HG03108 (cell line): ENCODE measurements around the gene SLX1A.
"Not testable (repeated sequence)": the region's sequence is repeated elsewhere in the genome, so short reads cannot be mapped to it uniquely, and the experiment has no call there.

ENCODE experiments used
- ATAC-seq: cut with Tn5 transposase; IDR thresholded peaks from one replicate; pipeline ENCODE4 v1.9.1; 2021; ENCODE audit warnings: moderate library complexity; ENCODE audit not compliant: unreplicated experiment

The SLX1A gene

GRCh38 chr16:30193615-30194014 lies at the start of gene SLX1A, which contains the start of gene BOLA2B:
Gene SLX1A, plus strand, starts transcription at chr16:30193875. Its CDS starts 210 bp downstream, at chr16:30194085.
Gene BOLA2B, minus strand, starts transcription at chr16:30193666. Its CDS starts 71 bp downstream, at chr16:30193595.
- peak; percentile 88 for ATAC-seq

GRCh38 chr16:30144017-30144416 lies 49.7 kb upstream of the SLX1A start:
- no peak for ATAC-seq

DNA sequence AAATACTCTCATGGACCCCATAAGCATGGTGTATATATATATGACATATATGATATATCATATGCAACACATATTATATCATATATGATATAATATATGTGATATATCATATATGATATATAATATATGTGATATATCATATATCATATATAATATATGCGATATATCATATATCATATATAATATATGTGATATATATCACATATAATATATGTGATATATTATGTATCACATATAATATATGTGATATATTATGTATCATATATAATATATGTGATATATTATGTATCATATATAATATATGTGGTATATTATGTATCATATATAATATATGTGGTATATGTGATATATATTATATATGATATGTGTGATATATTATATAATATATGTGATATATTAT lies 48.8 kb upstream of the SLX1A start:
- no peak for ATAC-seq

DNA sequence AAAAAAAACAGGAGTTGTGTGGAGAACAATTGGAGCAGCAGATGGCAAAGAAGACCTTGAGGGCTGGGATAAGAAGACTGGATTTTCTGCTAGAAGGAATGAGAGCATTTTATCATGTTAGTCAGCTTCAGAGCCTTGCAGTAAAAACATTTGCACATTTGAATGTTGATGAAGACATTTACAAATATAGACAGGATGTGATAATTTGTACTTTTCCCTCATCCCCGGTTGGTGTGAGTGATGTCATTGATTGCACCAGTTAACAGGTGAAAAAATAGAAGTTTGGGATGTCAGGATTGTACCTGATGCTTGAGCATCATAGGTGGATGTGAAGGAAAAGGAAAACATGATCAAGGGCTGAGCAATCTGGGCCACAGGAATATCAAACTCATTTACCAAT lies 48.0 kb upstream of the SLX1A start:
- ATAC-seq: no peak

DNA sequence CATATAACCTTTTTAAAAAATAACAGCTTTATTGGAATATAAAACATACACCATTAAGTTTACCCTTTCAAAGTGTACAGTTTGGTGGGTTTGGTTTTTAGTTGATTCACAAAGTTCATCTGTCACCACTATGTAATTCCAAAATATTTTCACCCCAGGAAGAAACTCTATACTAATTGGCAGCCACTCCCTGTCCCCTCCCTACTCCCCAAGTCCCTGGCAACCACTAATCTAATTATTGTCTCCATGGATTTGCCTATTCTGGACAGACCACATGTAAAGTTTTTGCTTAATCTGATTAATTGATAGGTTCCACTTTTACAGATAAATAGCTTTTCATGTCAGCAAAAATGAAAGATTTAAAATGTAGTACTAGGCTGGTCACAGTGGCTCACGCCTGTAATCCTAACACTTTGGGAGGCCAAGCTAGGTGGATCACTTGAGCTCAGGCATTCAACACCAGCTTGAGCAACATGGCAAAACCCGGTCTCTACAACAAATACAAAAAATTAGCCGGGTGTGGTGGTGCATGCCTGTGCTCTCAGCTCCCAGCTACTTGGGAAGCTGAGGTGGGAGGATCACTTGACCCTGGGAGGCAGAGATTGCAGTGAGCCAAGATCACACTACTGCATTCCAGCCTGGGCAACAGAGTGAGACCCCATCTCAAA lies 45.7 kb upstream of the SLX1A start:
- ATAC-seq: no peak

GRCh38 chr16:30149250-30149930 lies 44.3 kb upstream of the SLX1A start:
- ATAC-seq: no peak

DNA sequence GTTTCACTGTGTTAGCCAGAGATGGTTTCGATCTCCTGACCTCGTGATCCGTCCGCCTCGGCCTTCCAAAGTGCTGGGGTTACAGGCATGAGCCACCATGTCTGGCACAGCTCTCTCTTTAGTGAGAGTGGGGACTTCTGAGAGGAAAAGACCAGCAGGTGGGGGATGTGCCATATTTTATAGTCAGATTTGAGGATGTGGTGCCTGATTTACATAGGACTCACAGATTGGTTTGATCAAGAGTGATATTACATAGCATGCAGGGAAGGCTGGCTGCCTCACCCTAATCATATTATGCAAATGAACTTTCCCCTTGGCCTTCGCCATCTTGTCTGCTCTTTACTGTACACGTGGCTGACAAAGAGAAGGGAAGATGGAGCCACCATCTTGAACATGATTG lies 42.6 kb upstream of the SLX1A start:
- no peak for ATAC-seq

DNA sequence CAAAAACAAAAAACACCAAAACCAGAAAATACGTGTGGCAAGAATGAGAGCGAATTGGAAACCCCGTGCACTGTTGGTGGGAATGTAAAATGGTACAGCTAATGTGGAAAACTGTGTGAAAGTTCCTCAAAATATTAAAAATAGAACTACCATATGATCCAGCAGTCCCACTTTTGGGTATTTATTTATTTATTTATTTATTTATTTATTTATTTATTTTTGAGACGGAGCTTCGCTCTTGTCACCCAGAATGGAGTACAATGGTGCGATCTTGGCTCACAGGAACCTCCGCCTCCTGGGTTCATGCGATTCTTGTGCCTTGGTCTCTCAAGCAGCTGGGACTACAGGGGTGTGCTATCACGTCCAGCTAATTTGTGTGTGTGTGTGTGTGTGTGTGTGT lies 41.2 kb upstream of the SLX1A start:
- no peak for ATAC-seq

GRCh38 chr16:30155188-30155587 lies 38.5 kb upstream of the SLX1A start:
- ATAC-seq: no peak

DNA sequence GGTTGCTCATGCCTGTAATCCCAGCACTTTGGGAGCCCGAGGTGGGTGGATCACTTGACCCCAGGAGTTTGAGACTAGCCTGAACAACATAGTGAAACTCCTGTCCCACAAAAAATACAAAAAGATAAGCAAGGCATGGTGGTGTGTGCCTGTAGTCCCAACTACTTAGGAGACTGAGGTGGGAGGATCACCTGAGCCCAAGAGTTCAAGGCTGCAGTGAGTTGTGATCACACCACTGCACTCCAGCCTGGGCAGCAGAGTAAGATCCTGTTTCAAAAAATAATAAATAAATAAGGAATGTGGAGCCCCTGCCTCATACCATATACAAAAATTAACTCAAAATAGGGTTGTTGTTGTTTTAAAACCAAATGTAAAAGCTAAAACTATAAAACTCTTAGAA lies 36.5 kb upstream of the SLX1A start:
- no peak for ATAC-seq

DNA sequence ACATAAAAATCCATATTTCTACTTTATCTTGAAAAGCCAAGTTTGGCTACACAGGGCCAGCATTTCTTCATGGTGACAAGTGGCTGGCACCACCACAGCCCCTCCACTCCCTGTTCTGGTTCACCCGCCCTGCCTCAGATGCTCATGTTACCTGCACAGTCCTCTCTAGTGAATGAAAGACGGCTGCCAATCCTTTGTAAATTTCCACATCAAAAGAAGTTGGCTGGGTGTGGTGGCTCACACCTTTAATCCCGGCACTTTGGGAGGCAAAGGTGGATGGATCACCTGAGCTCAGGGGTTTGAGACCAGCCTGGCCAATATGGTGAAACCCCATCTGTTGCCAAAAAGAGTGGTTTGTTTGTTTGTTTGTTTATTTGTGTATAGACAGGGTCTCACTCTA lies 30.1 kb upstream of the SLX1A start:
- ATAC-seq: no peak

DNA sequence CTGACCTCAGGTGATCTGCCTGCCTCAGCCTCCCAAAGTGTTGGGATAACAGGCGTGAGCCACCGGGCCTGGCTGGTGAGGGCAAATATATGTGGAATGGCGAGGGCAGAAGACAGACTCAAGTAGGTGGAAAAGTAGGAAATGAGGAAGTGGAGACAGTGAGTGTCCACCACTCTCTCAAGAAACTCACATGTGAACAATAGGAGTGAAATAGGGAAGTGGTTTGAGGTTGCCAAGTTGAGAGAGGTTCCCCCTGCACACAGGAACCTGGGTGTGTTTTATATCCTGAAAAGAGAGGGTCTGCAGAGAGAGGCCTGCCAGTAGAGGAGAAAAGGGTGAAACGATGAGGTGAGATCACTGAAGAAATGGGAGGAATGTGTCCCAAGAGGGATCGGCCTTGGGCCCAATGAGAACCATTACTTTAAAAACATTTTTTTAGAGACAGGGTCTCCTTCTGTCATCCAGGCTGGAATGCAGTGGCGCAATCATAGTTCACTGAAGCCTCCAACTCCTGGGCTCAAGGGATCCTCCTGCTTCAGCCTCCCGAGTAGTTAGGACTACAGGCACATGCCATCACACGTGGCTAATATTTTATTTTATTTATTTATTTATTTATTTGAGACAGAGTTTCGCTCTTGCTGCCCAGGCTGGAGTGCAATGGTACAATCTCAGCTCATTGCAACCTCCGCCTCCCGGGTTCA lies 27.3 kb upstream of the SLX1A start:
- ATAC-seq: peak; percentile 49

DNA sequence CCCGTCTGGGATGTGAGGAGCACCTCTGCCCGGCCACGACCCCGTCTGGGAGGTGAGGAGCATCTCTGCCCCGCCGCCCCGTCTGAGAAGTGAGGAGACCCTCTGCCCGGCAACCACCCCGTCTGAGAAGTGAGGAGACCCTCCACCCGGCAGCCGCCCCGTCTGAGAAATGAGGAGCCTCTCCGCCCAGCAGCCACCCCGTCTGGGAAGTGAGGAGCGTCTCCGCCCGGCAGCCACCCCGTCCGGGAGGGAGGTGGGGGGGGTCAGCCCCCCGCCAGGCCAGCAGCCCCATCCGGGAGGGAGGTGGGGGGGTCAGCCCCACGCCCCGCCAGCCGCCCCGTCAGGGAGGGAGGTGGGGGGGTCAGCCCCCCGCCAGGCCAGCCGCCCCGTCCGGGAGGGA lies 24.9 kb upstream of the SLX1A start:
- not testable (repeated sequence) for ATAC-seq

- not testable (repeated sequence) for ATAC-seq
Measured at GRCh38 chr16:30169416-30169815, 24.3 kb upstream of the SLX1A start.

DNA sequence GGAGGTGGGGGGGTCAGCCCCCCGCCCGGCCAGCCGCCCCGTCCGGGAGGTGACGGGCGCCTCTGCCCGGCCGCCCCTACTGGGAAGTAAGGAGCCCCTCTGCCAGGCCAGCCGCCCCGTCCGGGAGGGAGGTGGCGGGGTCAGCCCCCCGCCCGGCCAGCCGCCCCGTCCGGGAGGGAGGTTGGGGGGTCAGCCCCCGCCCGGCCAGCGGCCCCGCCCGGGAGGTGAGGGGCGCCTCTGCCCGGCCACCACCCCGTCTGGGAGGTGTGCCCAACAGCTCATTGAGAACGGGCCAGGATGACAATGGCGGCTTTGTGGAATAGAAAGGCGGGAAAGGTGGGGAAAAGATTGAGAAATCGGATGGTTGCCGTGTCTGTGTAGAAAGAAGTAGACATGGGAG lies 23.5 kb upstream of the SLX1A start:
- ATAC-seq: not testable (repeated sequence)

GRCh38 chr16:30173054-30173453 lies 20.6 kb upstream of the SLX1A start:
- ATAC-seq: no peak

DNA sequence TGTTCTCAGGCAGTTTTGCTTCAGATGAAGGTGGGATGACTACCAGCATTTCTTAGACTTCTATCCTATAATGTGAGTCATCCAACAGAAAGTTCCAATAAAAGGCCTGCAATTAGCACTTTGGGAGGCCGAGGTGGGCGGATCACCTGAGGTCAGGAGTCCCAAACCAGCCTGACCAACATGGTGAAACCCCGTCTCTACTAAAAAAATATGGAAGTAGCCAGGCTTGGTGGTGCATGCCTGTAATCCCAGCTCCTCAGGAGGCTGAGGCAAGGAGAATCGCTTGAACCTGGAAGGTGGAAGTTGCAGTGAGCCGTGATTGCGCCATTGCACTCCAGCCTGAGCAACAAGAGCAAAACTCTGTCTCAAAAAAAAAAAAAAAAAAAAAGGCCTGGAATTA lies 16.8 kb upstream of the SLX1A start:
- ATAC-seq: not testable (repeated sequence)

DNA sequence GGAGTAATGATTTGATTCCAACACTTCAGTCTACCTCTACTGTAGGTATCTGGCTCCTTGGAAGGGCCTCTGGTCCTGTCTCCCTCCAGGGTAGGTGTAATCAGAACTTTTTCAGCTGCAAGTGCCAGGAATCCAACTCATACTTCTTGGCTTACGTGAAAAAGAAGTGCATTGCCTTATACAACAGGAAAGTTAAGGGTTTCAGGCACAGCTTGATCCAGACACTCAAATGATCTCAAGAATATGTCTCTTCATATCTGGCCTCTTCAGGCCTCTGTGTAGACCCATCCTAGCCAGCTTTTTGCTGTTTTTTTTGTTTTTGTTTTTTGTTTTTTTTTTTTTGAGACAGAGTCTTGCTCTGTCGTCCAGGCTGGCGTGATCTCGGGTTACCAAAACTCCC lies 14.5 kb upstream of the SLX1A start:
- ATAC-seq: no peak

DNA sequence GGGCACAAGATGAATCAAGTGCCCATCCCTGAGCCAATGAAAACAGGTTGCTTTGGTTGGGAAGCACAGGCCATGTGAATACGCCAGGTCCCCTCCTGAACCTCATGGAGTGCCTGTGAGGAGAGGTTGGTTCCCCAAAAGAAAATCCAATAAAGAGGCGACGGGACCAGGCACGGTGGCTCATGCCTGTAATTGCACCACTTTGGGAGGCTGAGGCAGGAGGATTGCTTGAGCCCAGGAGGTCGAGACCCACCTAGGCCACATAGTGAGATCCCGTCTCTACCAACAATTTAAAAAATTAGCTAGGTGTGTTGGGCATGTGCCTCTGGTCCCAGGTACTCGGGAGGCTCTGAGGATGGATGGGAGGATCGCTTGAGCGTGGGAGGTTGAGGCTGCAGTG lies 13.7 kb upstream of the SLX1A start:
- no peak for ATAC-seq

DNA sequence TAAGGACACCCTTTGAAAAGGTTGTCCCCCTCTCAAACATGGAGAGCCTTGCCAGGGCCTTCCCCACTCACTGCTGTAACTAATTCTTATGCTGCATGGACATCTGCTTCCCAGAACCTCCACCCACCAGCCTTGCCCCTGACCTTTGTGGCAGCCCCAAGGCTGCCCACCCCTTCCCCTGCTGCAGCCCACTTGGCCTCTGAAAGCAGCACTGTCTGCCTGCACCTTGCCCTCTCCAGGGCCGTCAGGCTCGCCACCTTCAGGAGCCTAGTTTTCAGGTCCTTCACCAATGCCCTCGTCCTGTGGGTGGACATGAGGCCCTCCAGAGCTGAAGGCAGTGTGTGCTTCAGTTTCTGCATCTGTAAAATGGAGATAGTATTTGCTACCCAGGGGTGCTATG lies 12.9 kb upstream of the SLX1A start:
- ATAC-seq: no peak

DNA sequence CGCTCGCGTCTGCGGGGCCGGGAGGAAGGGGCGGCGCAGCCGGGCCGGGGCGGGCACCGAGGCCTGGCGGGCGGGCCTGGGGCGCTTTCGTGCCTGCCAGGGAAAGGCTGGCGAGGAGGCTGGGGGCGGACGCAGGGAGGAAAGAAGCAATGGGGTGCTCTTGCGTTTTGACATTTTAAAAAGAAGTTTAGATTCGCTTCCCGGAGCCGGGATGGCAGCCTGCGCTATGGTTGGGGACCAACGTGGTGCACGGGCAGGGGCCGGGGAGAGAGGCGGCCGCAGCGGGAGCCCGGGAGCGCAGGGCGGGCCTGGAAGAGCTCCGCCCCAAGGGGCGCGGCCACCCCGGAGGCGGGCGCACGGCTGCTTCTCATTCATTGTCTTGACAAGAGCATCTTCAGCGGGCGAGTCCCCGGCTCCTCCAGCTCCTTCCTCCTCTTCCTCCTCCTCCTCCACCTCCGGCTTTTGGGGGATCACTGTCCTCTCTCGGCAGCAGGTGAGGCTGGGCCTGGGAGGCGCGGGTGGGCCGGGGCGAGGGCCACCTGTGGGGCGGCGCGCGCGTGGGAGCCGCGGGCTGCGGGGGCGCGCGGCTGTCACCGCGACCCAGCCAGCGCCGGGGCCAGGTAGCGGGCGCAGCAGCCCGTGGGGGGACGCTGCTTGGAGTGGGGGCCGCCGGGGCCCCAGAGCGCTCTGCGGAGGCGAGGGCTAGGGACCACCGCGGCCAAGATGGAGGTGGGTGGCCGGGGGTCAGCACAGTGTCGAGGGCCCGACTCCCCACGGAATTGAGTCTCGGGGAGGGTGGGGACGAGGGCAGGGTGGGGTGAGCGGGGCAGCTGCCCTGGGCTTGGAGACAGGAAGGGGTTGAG lies 10.2 kb upstream of the SLX1A start, which contains the start of gene CORO1A:
CORO1A (plus strand) TSS at position 370 of the 863 bp plus-strand sequence. CDS start 1,608 bp downstream, outside the sequence.
- peak; percentile 46 for ATAC-seq
